Measurements from ENCODE around the gene IKZF3.

GRCh38 chr17:39801055-39801454 is 63.1 kb downstream of the IKZF3 start:
- TF ChIP-seq CTCF (IDR thresholded peaks at IDR 0.05) (no peak), POLR2A (IDR thresholded peaks at IDR 0.05) (no peak)

Data from right lobe of liver (tissue), 4 donors.